H9 (cell line): ENCODE results near the gene CTH. TPM values are rescaled to one million over a fixed set of nuclear protein-coding genes. Genes with fewer than 3 reads are reported as not detected.
"Not testable (repeated sequence)": the region's sequence is repeated elsewhere in the genome, so short reads cannot be mapped to it uniquely, and the experiment has no call there.

ENCODE experiments used
- DNase-seq: peaks from one replicate; pipeline ENCODE4 v3.0.0-alpha.2; 2017
- H2AFZ ChIP-seq: one replicate; pipeline ENCODE4 v1.6.1; 2013; ENCODE audit warnings: mild to moderate bottlenecking, low read length, control low read depth, moderate library complexity
- H2AK5ac ChIP-seq: 2 replicates; pipeline ENCODE4 v1.6.1; 2013; ENCODE audit warnings: low read length, control low read depth, mixed read lengths; ENCODE audit not compliant: insufficient read length
- H2BK120ac ChIP-seq: one replicate; pipeline ENCODE4 v1.6.1; 2013; ENCODE audit warnings: low read depth, mild to moderate bottlenecking, low read length, control low read depth, inconsistent platforms; ENCODE audit not compliant: poor library complexity, severe bottlenecking
- H2BK12ac ChIP-seq: 2 replicates; pipeline ENCODE4 v1.6.1; 2013; ENCODE audit warnings: low read length, control low read depth, mixed read lengths, low read depth; ENCODE audit not compliant: insufficient read length
- H2BK15ac ChIP-seq: 2 replicates; pipeline ENCODE4 v1.6.1; 2013; ENCODE audit warnings: low read depth, low read length, control low read depth
- H2BK20ac ChIP-seq: one replicate; pipeline ENCODE4 v1.6.1; 2013; ENCODE audit warnings: low read depth, mild to moderate bottlenecking, low read length, control low read depth, inconsistent platforms; ENCODE audit not compliant: poor library complexity, severe bottlenecking
- H2BK5ac ChIP-seq: 2 replicates; pipeline ENCODE4 v1.6.1; 2013; ENCODE audit warnings: low read length, control low read depth, mixed read lengths; ENCODE audit not compliant: insufficient read length
- H3K14ac ChIP-seq: 2 replicates; pipeline ENCODE4 v1.6.1; 2013; ENCODE audit warnings: low read length, control low read depth; ENCODE audit not compliant: insufficient read depth
- H3K18ac ChIP-seq: 2 replicates; pipeline ENCODE4 v1.6.1; 2013; ENCODE audit warnings: low read depth, mild to moderate bottlenecking, mixed read lengths, low read length, control low read depth; ENCODE audit not compliant: insufficient read length
- H3K23ac ChIP-seq: 2 replicates; pipeline ENCODE4 v1.6.1; 2013; ENCODE audit warnings: low read length, control low read depth, mixed read lengths, low read depth; ENCODE audit not compliant: insufficient read length
- H3K23me2 ChIP-seq: 2 replicates; pipeline ENCODE4 v1.6.1; 2013; ENCODE audit warnings: low read depth, mild to moderate bottlenecking, mixed read lengths, low read length, control low read depth; ENCODE audit not compliant: insufficient read length, poor library complexity, severe bottlenecking
- H3K27ac ChIP-seq: 2 replicates; pipeline ENCODE4 v1.5.1; 2013; ENCODE audit warnings: low read length, control low read depth, mixed read lengths, low read depth; ENCODE audit not compliant: insufficient read length
- H3K27me3 ChIP-seq: 2 replicates; pipeline ENCODE4 v1.6.1; 2013; ENCODE audit warnings: low read length, control low read depth, inconsistent platforms; ENCODE audit not compliant: insufficient read depth
- H3K4ac ChIP-seq: 2 replicates; pipeline ENCODE4 v1.6.1; 2013; ENCODE audit warnings: low read depth, mild to moderate bottlenecking, control low read depth, inconsistent platforms, low read length, moderate library complexity
- H3K4me1 ChIP-seq: 2 replicates; pipeline ENCODE4 v1.6.1; 2013; ENCODE audit warnings: low read length, control low read depth, inconsistent platforms; ENCODE audit not compliant: insufficient read depth
- H3K4me2 ChIP-seq: 2 replicates; pipeline ENCODE4 v1.6.1; 2013; ENCODE audit warnings: low read length, control low read depth, mixed read lengths; ENCODE audit not compliant: insufficient read length, insufficient read depth
- H3K56ac ChIP-seq: 2 replicates; pipeline ENCODE4 v1.6.1; 2013; ENCODE audit warnings: low read depth, mild to moderate bottlenecking, mixed read lengths, low read length, control low read depth; ENCODE audit not compliant: insufficient read length
- H3K79me1 ChIP-seq: 2 replicates; pipeline ENCODE4 v1.6.1; 2013; ENCODE audit warnings: low read depth, mild to moderate bottlenecking, moderate library complexity, low read length, control low read depth, inconsistent platforms; ENCODE audit not compliant: insufficient read depth, poor library complexity, severe bottlenecking
- H3K79me2 ChIP-seq: 2 replicates; pipeline ENCODE4 v1.6.1; 2013; ENCODE audit warnings: low read length, control low read depth, inconsistent platforms; ENCODE audit not compliant: insufficient read depth
- H3K9ac ChIP-seq: 2 replicates; pipeline ENCODE4 v1.6.1; 2013; ENCODE audit warnings: low read length, control low read depth, mixed read lengths; ENCODE audit not compliant: insufficient read length; ENCODE audit errors: extremely low read depth
- H3K9me3 ChIP-seq: one replicate; pipeline ENCODE4 v1.6.1; 2013; ENCODE audit warnings: low read depth, low read length, inconsistent platforms; ENCODE audit not compliant: control insufficient read depth
- H3T11ph ChIP-seq: one replicate; pipeline ENCODE4 v1.6.1; 2013; ENCODE audit warnings: mild to moderate bottlenecking, low read length, control low read depth, inconsistent platforms
- H4K20me1 ChIP-seq: one replicate; pipeline ENCODE4 v1.6.1; 2013; ENCODE audit not compliant: control insufficient read depth, insufficient read length, insufficient read depth
- H4K5ac ChIP-seq: 2 replicates; pipeline ENCODE4 v1.6.1; 2013; ENCODE audit warnings: low read depth, mild to moderate bottlenecking, mixed read lengths, low read length, control low read depth; ENCODE audit not compliant: insufficient read length
- H4K8ac ChIP-seq: replicated peaks from 2 replicates; pipeline ENCODE4 v1.6.1; 2013; ENCODE audit warnings: low read length, control low read depth, mixed read lengths, low read depth; ENCODE audit not compliant: insufficient read length
- H4K91ac ChIP-seq: 2 replicates; pipeline ENCODE4 v1.6.1; 2013; ENCODE audit warnings: low read depth, mild to moderate bottlenecking, moderate library complexity, mixed read lengths, low read length, control low read depth; ENCODE audit not compliant: insufficient read length
- H3K27ac Mint-ChIP-seq, 3 experiments: 2 replicates in 2 of 3; 3 replicates in 1 of 3; pipeline ENCODE4 v1.8.0; 2020 to 2021; ENCODE audit warnings: mixed read lengths in 3 of 3, mild to moderate bottlenecking in 1 of 3, moderate library complexity in 1 of 3
- H3K27me3 Mint-ChIP-seq: 2 replicates; pipeline ENCODE4 v1.8.0; 2021; ENCODE audit warnings: low read depth, mild to moderate bottlenecking, moderate library complexity, mixed read lengths
- H3K36me3 Mint-ChIP-seq, 3 experiments: 2 replicates in 2 of 3; 3 replicates in 1 of 3; pipeline ENCODE4 v1.8.0; 2020 to 2021; ENCODE audit warnings: low read depth in 3 of 3, mixed read lengths in 3 of 3; ENCODE audit not compliant: insufficient read depth in 1 of 3
- H3K4me1 Mint-ChIP-seq, 2 experiments: 2 replicates each; pipeline ENCODE4 v1.8.0; 2020; ENCODE audit warnings: mixed read lengths in 2 of 2
- H3K4me3 Mint-ChIP-seq, 2 experiments: 2 replicates in 1 of 2; 3 replicates in 1 of 2; pipeline ENCODE4 v1.8.0; 2020 to 2021; ENCODE audit warnings: mild to moderate bottlenecking in 2 of 2, mixed read lengths in 2 of 2, moderate library complexity in 1 of 2
- H3K9me3 Mint-ChIP-seq, 2 experiments: 2 replicates in 1 of 2; 3 replicates in 1 of 2; pipeline ENCODE4 v1.8.0; 2020; ENCODE audit warnings: mild to moderate bottlenecking in 2 of 2, mixed read lengths in 2 of 2, moderate library complexity in 1 of 2
- WGBS: extraction: QIAGEN DNeasy Blood & Tissue Kit; methylation state at CpG from one replicate; pipeline ENCODE4 v1.1.7; 2013; ENCODE audit warnings: missing lambda C conversion rate, low lambda C conversion rate, mixed read lengths; ENCODE audit not compliant: insufficient read length; ENCODE audit errors: extremely low coverage; 5-methylcytosine and 5-hydroxymethylcytosine counted together
- total RNA-seq: library from RNA; stranded (reverse); gene quantifications from 2 replicates; pipeline ENCODE4 v1.2.1, GENCODE V29; 2021
- TF ChIP-seq, protein P1 (sequence below): fragments of 200-600 bp; sonication (generic); conservative IDR thresholded peaks from 3 replicates; pipeline ENCODE4 v1.8.0; 2021; ENCODE audit warnings: antibody characterized with exemption, mild to moderate bottlenecking

The CTH gene
- total RNA-seq, 1 experiment from 2014 or later = 15.5 TPM

DNA sequence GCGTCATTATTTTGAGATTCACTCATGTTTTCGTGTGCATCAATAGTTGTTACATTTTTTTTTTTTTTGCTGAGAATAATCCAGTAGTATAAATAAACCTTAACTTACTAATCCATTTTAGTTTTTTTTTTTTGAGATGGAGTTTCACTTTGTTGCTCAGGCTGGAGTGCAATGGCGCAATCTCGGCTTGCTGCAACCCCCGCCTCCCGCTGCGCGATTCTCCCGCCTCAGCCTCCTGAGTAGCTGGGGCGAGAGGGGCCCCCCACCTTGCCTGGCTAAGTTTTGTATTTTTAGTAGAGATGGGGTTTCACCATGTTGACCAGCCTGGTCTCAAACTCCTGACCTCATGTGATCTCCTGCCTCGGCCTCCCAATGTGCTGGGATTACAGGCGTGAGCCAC lies 66.0 kb downstream of the CTH start:
- H2BK5ac ChIP-seq = no peak overlapping the region

DNA sequence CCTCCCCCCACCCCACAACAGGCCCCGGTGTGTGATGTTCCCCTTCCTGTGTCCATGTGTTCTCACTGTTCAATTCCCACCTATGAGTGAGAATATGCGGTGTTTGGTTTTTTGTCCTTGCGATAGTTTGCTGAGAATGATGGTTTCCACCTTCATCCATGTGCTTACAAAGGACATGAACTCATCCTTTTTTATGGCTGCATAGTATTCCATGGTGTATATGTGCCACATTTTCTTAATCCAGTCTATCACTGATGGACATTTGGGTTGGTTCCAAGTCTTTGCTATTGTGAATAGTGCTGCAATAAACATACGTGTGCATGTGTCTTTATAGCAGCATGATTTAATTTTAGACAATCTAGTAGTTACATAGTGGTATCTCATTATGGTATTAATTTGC lies 66.8 kb downstream of the CTH start:
- H3K4me1 ChIP-seq, H3K27me3 Mint-ChIP-seq, H4K20me1 ChIP-seq, H3K56ac ChIP-seq, H3K18ac ChIP-seq, H3K9me3 Mint-ChIP-seq, H2BK15ac ChIP-seq, H3K23ac ChIP-seq, H2AK5ac ChIP-seq, H4K5ac ChIP-seq, H3K9ac ChIP-seq, H3K79me1 ChIP-seq, H2BK20ac ChIP-seq, H3K4ac ChIP-seq, H3K27me3 ChIP-seq, H4K8ac ChIP-seq, H2BK12ac ChIP-seq, H2AFZ ChIP-seq, H3K23me2 ChIP-seq, H3T11ph ChIP-seq, H4K91ac ChIP-seq, H3K14ac ChIP-seq, DNase-seq, H2BK120ac ChIP-seq, H2BK5ac ChIP-seq, H3K36me3 Mint-ChIP-seq, H3K27ac Mint-ChIP-seq, H3K4me2 ChIP-seq, H3K27ac ChIP-seq, H3K79me2 ChIP-seq, H3K4me1 Mint-ChIP-seq, H3K9me3 ChIP-seq, H3K4me3 Mint-ChIP-seq: not testable (repeated sequence)
- WGBS = no CpG with 5 or more reads among the region's 4 CpGs

More for the DNA sequence above, 66.0 kb downstream of the CTH start:
- Histone ChIP-seq H2BK15ac (no peak overlapping the region), H3K4ac (no peak overlapping the region), H2AK5ac (no peak overlapping the region), H4K5ac (no peak overlapping the region), H3K27me3 (no peaks in the 10 kb centered on the region), H3K56ac (no peak overlapping the region), H3K9ac (no peak overlapping the region), H3K23ac (no peak overlapping the region), H3T11ph (no peak overlapping the region), H2BK20ac (no peak overlapping the region), H3K79me1 (no peaks in the 10 kb centered on the region), H3K23me2 (no peaks in the 10 kb centered on the region), H2AFZ (no peak overlapping the region), H4K91ac (no peak overlapping the region), H2BK120ac (no peak overlapping the region), H3K4me2 (no peak overlapping the region), H3K4me1 (no peaks in the 10 kb centered on the region), H3K27ac (no peak overlapping the region), H3K14ac (no peak overlapping the region), H2BK12ac (no peak overlapping the region), H3K79me2 (no peaks in the 10 kb centered on the region), H4K8ac (no peak overlapping the region), H3K9me3 (no peaks in the 10 kb centered on the region), H4K20me1 (no peaks in the 10 kb centered on the region), H3K18ac (no peak overlapping the region)
- no peak overlapping the region for H3K27ac Mint-ChIP-seq
- TF ChIP-seq, protein P1, sequence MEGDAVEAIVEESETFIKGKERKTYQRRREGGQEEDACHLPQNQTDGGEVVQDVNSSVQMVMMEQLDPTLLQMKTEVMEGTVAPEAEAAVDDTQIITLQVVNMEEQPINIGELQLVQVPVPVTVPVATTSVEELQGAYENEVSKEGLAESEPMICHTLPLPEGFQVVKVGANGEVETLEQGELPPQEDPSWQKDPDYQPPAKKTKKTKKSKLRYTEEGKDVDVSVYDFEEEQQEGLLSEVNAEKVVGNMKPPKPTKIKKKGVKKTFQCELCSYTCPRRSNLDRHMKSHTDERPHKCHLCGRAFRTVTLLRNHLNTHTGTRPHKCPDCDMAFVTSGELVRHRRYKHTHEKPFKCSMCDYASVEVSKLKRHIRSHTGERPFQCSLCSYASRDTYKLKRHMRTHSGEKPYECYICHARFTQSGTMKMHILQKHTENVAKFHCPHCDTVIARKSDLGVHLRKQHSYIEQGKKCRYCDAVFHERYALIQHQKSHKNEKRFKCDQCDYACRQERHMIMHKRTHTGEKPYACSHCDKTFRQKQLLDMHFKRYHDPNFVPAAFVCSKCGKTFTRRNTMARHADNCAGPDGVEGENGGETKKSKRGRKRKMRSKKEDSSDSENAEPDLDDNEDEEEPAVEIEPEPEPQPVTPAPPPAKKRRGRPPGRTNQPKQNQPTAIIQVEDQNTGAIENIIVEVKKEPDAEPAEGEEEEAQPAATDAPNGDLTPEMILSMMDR = no peak
- WGBS = no CpG with 5 or more reads among the region's 12 CpGs
- H3K4me1 Mint-ChIP-seq = no peaks in the 10 kb centered on the region
- H3K27me3 Mint-ChIP-seq = no peaks in the 10 kb centered on the region
- H3K9me3 Mint-ChIP-seq = no peaks in the 10 kb centered on the region; a peak in 1 of 5 replicates
- no peak overlapping the region for H3K4me3 Mint-ChIP-seq
- DNase-seq = no peak
- H3K36me3 Mint-ChIP-seq = no peaks in the 10 kb centered on the region
